Stomach (tissue), 9 donors: Measurements from ENCODE around the gene LNPK. TPM values are rescaled to one million over a fixed set of nuclear protein-coding genes. Genes with fewer than 3 reads are reported as not detected.

ENCODE experiments used
- DNase-seq, 2 donors: peaks; one replicate each; pipeline versions ENCODE4 v3.0.0 to v3.0.0-alpha.2; 2013 to 2019
- H3K27ac ChIP-seq, 5 donors: fragments of 200-600 bp in 4 of 5; sonication (generic) in 4 of 5; one replicate each; pipeline ENCODE4 v1.5.1; 2013 to 2019; ENCODE audit warnings: mild to moderate bottlenecking in 1 of 5, moderate library complexity in 1 of 5
- H3K27me3 ChIP-seq, 3 donors: fragments of 200-600 bp; sonication (generic); one replicate each; pipeline ENCODE4 v1.5.1; 2017 to 2019; ENCODE audit warnings: mixed run types in 1 of 3
- H3K36me3 ChIP-seq, 4 donors: fragments of 200-600 bp; sonication (generic); 1 replicate in 3 of 4; 2 replicates in 1 of 4; pipeline ENCODE4 v1.5.1; 2016 to 2019
- H3K4me1 ChIP-seq, 4 donors: fragments of 200-600 bp; sonication (generic); one replicate each; pipeline ENCODE4 v1.5.1; 2016 to 2019
- H3K4me3 ChIP-seq, 4 donors: fragments of 200-600 bp; sonication (generic) in 3 of 4; one replicate each; pipeline ENCODE4 v1.5.1; 2016 to 2019; ENCODE audit warnings: mild to moderate bottlenecking in 1 of 4
- H3K9me3 ChIP-seq, 4 donors: fragments of 200-600 bp; sonication (generic); one replicate each; pipeline ENCODE4 v1.5.1; 2016 to 2019
- CTCF ChIP-seq, 7 experiments: fragments of 450-650 bp in 4 of 7; fragments of 200-600 bp in 3 of 7; sonication (generic) in 3 of 7; IDR thresholded peaks; one replicate each; pipeline ENCODE4 v1.5.1; 2016 to 2019; ENCODE audit warnings: antibody characterized with exemption in 7 of 7, control low read depth in 2 of 7, mild to moderate bottlenecking in 1 of 7
- EP300 ChIP-seq: sonication (generic); formaldehyde crosslinking; IDR thresholded peaks from one replicate; pipeline ENCODE4 v1.6.1; 2017; ENCODE audit warnings: antibody characterized with exemption
- POLR2A ChIP-seq, 4 donors: fragments of 450-650 bp; IDR thresholded peaks; one replicate each; pipeline ENCODE4 v1.6.1; 2016; ENCODE audit warnings: antibody characterized with exemption in 4 of 4, control low read depth in 2 of 4, mild to moderate bottlenecking in 1 of 4, moderate library complexity in 1 of 4
- POLR2AphosphoS5 ChIP-seq, 3 donors: sonication (generic); formaldehyde crosslinking; IDR thresholded peaks; one replicate each; pipeline ENCODE4 v1.6.1; 2016; ENCODE audit warnings: antibody characterized with exemption in 3 of 3
- WGBS, 5 donors: extraction: QIAGEN DNeasy Blood & Tissue Kit in 3 of 5; methylation state at CpG; one replicate each; pipeline versions ENCODE4 v1.1.5 to v1.1.7; 2013 to 2018; 5-methylcytosine and 5-hydroxymethylcytosine counted together
- intact Hi-C: fragments of 100-400 bp; cut with DNase I; formaldehyde crosslinking; loops from one replicate; pipeline ENCODE4 v1.15.1; 2023; ENCODE audit warnings: low total_unique reads
- polyA plus RNA-seq, 3 donors: library from polyadenylated mRNA; stranded (reverse); fragments of 200-250 nt; gene quantifications; one replicate each; pipeline ENCODE4 v1.2.3, GENCODE V29; 2013
- total RNA-seq, 5 donors: library from RNA; depleted of rRNA; stranded (reverse); fragments of >200 nt; gene quantifications; one replicate each; pipeline versions ENCODE4 v1.1.0 to v1.2.3, GENCODE V29; 2014 to 2016
- donor health status: healthy with polysubstance abuse.
- donor health status: Bipolar disorder and iron deficiency.
- donor health status: healthy.

The LNPK gene
- total and polyA plus RNA-seq, 8 donors: 1.8 to 29.0 (median 8.0) TPM

- H3K36me3 ChIP-seq: no peaks in the 10 kb centered on the region
- H3K9me3 ChIP-seq: no peaks in the 10 kb centered on the region
- H3K4me3 ChIP-seq: no peak overlapping the region
- no peaks in the 10 kb centered on the region for H3K4me1 ChIP-seq
- no peak for DNase-seq
- intact Hi-C loops: no loop called here
- no peak overlapping the region for H3K27ac ChIP-seq
- TF ChIP-seq POLR2A (IDR thresholded peaks at IDR 0.05): no peak
- no peak for TF ChIP-seq POLR2AphosphoS5 (IDR thresholded peaks at IDR 0.05)
- TF ChIP-seq CTCF (IDR thresholded peaks at IDR 0.05): no peak
- no peak for TF ChIP-seq EP300
- 86 to 95% (median 94%) methylated on average over 1 of the region's 1 CpG for WGBS, 5 donors
- H3K27me3 ChIP-seq: peaks cover 0 to 45% (median 10%) of the 10 kb centered on the region in 3 donors
Observed at GRCh38 chr2:176022048-176022447, 20.0 kb upstream of the LNPK start.

- WGBS, 5 donors: 74 to 88% (median 87%) methylated on average over 6 of the region's 6 CpGs
- TF ChIP-seq POLR2AphosphoS5 (IDR thresholded peaks at IDR 0.05): no peak
- TF ChIP-seq CTCF (IDR thresholded peaks at IDR 0.05): no peak
- no peak for TF ChIP-seq EP300
- TF ChIP-seq POLR2A (IDR thresholded peaks at IDR 0.05): no peak
- intact Hi-C loops: no loop called here
- Histone ChIP-seq H3K9me3 (no peaks in the 10 kb centered on the region), H3K4me3 (no peak overlapping the region), H3K4me1 (no peaks in the 10 kb centered on the region), H3K36me3 (no peaks in the 10 kb centered on the region), H3K27me3 (peaks cover 0 to 40% (median 7%) of the 10 kb centered on the region in 3 donors), H3K27ac (no peak overlapping the region)
- no peak for DNase-seq
Observed at GRCh38 chr2:176020400-176020799, 18.3 kb upstream of the LNPK start.

GRCh38 chr2:176018708-176019107 lies 16.6 kb upstream of the LNPK start:
- WGBS, 5 donors: 75 to 100% (median 100%) methylated on average over 1 of the region's 1 CpG
- Histone ChIP-seq H3K9me3 (no peaks in the 10 kb centered on the region), H3K36me3 (no peaks in the 10 kb centered on the region), H3K27ac (no peak overlapping the region), H3K4me1 (no peaks in the 10 kb centered on the region), H3K27me3 (peaks cover 0 to 26% (median under 1%) of the 10 kb centered on the region in 3 donors), H3K4me3 (no peak overlapping the region)
- DNase-seq: no peak
- TF ChIP-seq POLR2A (IDR thresholded peaks at IDR 0.05) (no peak), POLR2AphosphoS5 (IDR thresholded peaks at IDR 0.05) (no peak)
- intact Hi-C loops: no loop called here

GRCh38 chr2:176009445-176009844 lies 7.4 kb upstream of the LNPK start:
- 70 to 90% (median 73%) methylated on average over 2 of the region's 2 CpGs for WGBS, 5 donors
- H3K36me3 ChIP-seq: no peaks in the 10 kb centered on the region
- intact Hi-C loops: no loop called here
- DNase-seq: no peak
- no peaks in the 10 kb centered on the region for H3K4me1 ChIP-seq
- no peak overlapping the region for H3K4me3 ChIP-seq
- TF ChIP-seq POLR2AphosphoS5 (IDR thresholded peaks at IDR 0.05) (no peak), POLR2A (IDR thresholded peaks at IDR 0.05) (no peak), EP300 (no peak), CTCF (IDR thresholded peaks at IDR 0.05) (no peak)
- no peak overlapping the region for H3K27ac ChIP-seq
- H3K9me3 ChIP-seq: no peaks in the 10 kb centered on the region
- H3K27me3 ChIP-seq: no peaks in the 10 kb centered on the region

GRCh38 chr2:176004934-176005333 lies 2.9 kb upstream of the LNPK start:
- WGBS, 5 donors: 46 to 76% (median 54%) methylated on average over 1 of the region's 1 CpG

More at GRCh38 chr2:176004934-176005333, 2.9 kb upstream of the LNPK start:
- no peak overlapping the region for H3K4me3 ChIP-seq
- intact Hi-C loops: no loop called here
- H3K27ac ChIP-seq: no peak overlapping the region
- no peak for DNase-seq
- no peak for TF ChIP-seq POLR2A (IDR thresholded peaks at IDR 0.05)
- TF ChIP-seq POLR2AphosphoS5 (IDR thresholded peaks at IDR 0.05): no peak
- no peak for TF ChIP-seq EP300
- TF ChIP-seq CTCF (IDR thresholded peaks at IDR 0.05): no peak
- H3K9me3 ChIP-seq: no peaks in the 10 kb centered on the region
- no peaks in the 10 kb centered on the region for H3K27me3 ChIP-seq
- peaks cover 10 to 33% (median 20%) of the 10 kb centered on the region in 4 donors for H3K4me1 ChIP-seq
- H3K36me3 ChIP-seq: no peaks in the 10 kb centered on the region
